GM21423 (cell line): ENCODE data around the gene ACYP2.
A peak's percentile ranks its signal among the peaks of the same experiment; 100 is the strongest.
"Not testable (repeated sequence)": the region's sequence is repeated elsewhere in the genome, so short reads cannot be mapped to it uniquely, and the experiment has no call there.

Experiments used
- ATAC-seq: cut with Tn5 transposase; IDR thresholded peaks from one replicate; pipeline ENCODE4 v1.9.1; 2021; ENCODE audit warnings: mild to moderate bottlenecking, moderate library complexity; ENCODE audit not compliant: unreplicated experiment

ACYP2 gene

GRCh38 chr2:54313147-54313546 lies 197.7 kb downstream of the ACYP2 start:
- no peak for ATAC-seq

GRCh38 chr2:54317973-54318372 lies 202.6 kb downstream of the ACYP2 start:
- ATAC-seq, result no peak

- no peak for ATAC-seq
Observed at GRCh38 chr2:54318821-54319220, 203.4 kb downstream of the ACYP2 start.

GRCh38 chr2:54321047-54321446 lies 205.6 kb downstream of the ACYP2 start:
- ATAC-seq, result no peak

GRCh38 chr2:54324517-54324916 lies 209.1 kb downstream of the ACYP2 start:
- ATAC-seq, result not testable (repeated sequence)

GRCh38 chr2:54325148-54325547 lies 209.7 kb downstream of the ACYP2 start:
- no peak for ATAC-seq

- no peak for ATAC-seq
Observed at GRCh38 chr2:54329482-54330161, 214.2 kb downstream of the ACYP2 start.

- ATAC-seq, result peak; percentile 97
Observed at GRCh38 chr2:54330162-54330925, 214.9 kb downstream of the ACYP2 start.

- peak; percentile 7 for ATAC-seq
Observed at GRCh38 chr2:54330926-54331835, 215.8 kb downstream of the ACYP2 start.

GRCh38 chr2:54332386-54332785 lies 217.0 kb downstream of the ACYP2 start:
- no peak for ATAC-seq

- no peak for ATAC-seq
Observed at GRCh38 chr2:54336136-54336976, 220.9 kb downstream of the ACYP2 start.

GRCh38 chr2:54336977-54337255 lies 221.5 kb downstream of the ACYP2 start:
- ATAC-seq, result no peak

- no peak for ATAC-seq
Observed at GRCh38 chr2:54341656-54342055, 226.2 kb downstream of the ACYP2 start.

GRCh38 chr2:54342603-54343002 lies 227.2 kb downstream of the ACYP2 start:
- no peak for ATAC-seq

GRCh38 chr2:54347622-54348021 lies 232.2 kb downstream of the ACYP2 start:
- ATAC-seq, result no peak

- ATAC-seq, result no peak
Observed at GRCh38 chr2:54348646-54349045, 233.2 kb downstream of the ACYP2 start.

GRCh38 chr2:54350426-54350825 lies 235.0 kb downstream of the ACYP2 start:
- ATAC-seq, result no peak

GRCh38 chr2:54353216-54353615 lies 237.8 kb downstream of the ACYP2 start:
- no peak for ATAC-seq
